NCI-H446 (cell line): ENCODE measurements around the gene MAP3K6.
"Not testable (repeated sequence)": the region's sequence is repeated elsewhere in the genome, so short reads cannot be mapped to it uniquely, and the experiment has no call there.

Experiments
- DNase-seq, 2 experiments: peaks; one replicate each; lab custom pipeline; 2025; lab: John Stamatoyannopoulos, UW

MAP3K6 gene, protein sequence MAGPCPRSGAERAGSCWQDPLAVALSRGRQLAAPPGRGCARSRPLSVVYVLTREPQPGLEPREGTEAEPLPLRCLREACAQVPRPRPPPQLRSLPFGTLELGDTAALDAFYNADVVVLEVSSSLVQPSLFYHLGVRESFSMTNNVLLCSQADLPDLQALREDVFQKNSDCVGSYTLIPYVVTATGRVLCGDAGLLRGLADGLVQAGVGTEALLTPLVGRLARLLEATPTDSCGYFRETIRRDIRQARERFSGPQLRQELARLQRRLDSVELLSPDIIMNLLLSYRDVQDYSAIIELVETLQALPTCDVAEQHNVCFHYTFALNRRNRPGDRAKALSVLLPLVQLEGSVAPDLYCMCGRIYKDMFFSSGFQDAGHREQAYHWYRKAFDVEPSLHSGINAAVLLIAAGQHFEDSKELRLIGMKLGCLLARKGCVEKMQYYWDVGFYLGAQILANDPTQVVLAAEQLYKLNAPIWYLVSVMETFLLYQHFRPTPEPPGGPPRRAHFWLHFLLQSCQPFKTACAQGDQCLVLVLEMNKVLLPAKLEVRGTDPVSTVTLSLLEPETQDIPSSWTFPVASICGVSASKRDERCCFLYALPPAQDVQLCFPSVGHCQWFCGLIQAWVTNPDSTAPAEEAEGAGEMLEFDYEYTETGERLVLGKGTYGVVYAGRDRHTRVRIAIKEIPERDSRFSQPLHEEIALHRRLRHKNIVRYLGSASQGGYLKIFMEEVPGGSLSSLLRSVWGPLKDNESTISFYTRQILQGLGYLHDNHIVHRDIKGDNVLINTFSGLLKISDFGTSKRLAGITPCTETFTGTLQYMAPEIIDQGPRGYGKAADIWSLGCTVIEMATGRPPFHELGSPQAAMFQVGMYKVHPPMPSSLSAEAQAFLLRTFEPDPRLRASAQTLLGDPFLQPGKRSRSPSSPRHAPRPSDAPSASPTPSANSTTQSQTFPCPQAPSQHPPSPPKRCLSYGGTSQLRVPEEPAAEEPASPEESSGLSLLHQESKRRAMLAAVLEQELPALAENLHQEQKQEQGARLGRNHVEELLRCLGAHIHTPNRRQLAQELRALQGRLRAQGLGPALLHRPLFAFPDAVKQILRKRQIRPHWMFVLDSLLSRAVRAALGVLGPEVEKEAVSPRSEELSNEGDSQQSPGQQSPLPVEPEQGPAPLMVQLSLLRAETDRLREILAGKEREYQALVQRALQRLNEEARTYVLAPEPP (N-terminal part only)

DNA sequence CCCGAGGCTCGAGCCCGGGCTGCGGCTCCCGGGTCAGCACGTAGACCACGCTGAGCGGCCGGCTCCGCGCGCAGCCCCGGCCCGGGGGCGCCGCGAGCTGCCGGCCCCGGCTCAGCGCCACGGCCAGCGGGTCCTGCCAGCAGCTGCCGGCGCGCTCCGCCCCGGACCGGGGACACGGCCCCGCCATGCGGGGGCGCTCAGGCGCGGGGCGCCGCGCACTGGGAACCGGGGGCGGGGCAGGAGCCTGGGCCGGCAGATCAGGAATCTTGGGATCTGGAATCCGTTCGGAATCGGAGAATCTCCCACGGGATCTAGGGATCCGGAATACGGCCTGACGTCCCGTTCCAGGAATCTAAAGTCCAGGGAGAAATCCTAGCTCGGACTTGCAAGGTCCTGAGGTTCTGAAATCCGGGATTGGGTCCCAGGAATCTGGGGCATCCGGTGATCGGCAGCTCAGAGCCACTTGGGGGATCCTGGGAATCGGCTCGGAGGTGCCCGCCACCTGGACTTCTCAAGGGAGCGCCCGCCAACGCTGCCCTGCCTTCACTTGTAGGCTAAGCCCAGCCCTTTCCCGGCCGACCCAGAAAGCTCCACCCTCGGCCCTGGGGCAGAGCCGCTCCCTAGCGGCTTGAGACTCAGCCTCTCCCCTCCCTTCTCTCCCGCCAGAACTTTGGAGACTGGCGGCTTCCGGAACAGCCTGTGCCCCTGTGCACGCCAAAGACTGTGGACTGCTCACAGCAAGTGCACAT is at the start of gene MAP3K6:
MAP3K6 (minus strand) TSS at position 551 of the 749 bp plus-strand sequence; CDS start at position 187, 364 bp downstream.
- DNase-seq = peak; percentile 46 to 87

DNA sequence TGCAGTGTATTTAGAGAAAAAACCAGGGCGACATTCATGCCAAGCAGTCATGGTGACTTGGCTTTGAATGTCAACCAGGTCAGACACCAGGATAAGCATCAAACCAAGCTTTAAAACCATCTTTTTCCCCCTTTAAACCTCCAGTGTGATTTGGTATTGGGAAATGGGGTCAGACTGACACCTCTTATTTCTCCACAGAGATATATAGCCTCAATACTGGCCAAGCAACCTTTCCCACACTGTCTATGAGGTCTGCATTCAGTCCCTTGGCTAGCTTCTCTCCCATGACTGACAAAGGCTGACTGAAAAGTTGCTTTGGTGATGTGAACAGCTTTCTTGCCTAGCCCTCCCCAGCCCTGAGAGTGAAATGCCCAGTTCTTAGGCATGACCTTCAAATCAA is 47.3 kb upstream of the MAP3K6 start:
- no peak for DNase-seq

DNA sequence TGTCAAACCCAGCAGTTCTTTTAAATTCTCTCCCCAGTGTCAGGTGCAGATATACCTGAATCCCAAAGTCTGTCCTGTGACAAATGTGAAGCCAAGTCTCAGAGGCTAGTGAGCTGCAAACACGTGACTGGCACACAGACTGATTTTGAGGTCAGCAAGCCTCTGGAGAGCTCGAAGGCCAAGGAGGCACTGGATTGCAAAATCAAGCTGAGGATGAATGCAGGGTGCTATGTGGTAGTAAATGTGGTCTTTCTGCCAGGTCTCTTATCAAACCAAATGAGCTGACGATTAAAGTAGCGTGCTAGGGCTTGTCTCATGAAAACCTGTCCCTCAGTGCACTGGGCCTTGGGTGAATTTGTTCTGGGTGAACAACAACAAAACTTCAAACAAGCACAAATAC is 46.2 kb upstream of the MAP3K6 start:
- DNase-seq = no peak

DNA sequence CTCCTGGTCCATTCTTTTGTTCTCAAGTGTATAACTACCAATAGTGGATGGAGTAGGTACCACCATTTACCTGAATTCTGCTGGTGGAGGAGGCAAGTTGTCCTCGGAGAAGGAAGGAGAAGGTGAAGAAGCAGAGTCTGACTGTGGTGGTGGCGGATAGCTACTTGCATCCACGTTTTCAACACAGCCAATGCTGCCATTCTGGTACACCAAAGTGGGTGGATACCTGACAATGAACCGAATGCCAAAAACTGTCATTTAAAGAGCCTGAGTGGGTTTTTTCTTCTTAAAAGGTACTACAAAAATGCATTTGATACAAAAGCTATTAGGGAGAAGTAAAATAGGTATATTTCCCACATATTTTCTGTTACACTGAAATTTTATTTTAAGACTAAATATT is 45.7 kb upstream of the MAP3K6 start:
- no peak for DNase-seq

DNA sequence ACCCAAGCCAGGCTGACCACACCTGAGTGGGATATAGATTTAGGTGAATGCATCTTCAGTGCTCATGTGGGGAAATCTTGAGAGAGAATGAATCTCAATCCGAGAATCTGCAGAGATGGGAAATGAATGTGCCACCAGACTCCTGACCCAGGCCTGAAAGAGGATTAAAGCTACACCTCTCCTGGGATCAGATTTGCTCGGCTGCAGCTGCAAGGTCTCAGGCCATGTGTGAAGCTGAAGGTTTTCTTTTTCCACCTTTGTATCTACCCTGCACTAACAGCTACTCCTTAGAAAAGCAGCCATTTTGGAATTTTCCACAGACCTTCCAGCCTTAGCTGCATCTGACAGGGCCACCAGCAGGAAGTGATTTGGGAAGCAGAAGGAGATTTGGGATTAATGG is 43.9 kb upstream of the MAP3K6 start:
- no peak for DNase-seq

DNA sequence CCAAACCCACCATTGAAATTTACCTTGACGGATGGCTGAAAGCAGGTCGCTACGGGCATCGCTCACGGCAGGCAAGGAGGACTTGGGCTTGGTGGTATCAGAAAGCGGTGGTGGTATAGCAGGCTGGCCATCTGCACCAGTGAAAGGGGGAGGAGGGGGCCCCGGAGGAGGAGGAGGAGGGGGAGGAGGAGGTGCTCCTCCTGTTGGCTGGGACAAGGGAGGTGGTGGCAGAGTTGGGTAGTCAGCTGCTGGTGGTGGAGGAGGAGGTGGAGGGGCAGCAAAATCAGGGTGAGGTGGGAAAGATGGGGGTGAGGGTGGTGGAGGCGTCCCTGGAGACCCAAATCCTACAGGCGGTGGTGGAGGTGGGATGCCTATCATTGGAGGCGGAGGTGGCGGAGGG is 42.9 kb upstream of the MAP3K6 start:
- DNase-seq = no peak

DNA sequence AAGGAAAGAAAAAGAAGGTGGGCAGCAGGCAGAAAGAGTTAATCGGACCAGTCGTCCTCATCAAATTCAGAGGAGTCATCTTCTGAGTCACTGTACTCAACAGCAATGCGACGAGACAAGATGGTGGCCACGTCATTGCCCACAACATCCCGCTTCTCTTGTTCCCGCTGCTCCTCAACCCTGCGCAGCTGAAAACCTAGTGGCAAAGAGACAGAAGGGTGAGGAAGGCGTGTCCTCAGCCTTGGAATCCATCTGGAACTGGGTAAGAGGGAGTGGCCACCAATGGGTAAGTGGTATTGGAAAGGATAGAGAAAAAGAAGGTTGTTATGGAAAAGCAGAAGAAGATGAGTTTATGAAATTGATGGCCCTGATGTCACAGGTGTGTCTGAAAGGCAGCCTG is 41.4 kb upstream of the MAP3K6 start:
- no peak for DNase-seq

DNA sequence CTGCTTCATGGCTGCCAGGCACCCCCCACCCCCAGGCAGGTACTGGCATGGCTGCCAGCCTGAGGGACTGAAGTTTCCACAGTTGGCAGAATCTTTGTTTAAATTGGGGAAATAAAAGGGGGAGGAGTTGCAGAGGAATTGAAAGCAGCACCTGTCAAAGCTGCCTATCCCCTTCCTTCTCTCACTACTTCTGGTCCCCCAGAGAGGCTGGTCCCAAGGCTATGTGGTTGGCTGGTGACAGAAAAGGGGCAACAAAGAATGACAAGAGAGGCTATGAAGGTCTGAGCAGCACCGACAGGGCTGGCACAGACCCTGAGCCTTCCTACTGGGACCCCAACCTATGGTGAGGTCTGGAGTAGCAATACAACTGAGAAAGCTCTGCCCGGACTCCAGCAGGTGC is 40.0 kb upstream of the MAP3K6 start:
- not testable (repeated sequence) for DNase-seq

DNA sequence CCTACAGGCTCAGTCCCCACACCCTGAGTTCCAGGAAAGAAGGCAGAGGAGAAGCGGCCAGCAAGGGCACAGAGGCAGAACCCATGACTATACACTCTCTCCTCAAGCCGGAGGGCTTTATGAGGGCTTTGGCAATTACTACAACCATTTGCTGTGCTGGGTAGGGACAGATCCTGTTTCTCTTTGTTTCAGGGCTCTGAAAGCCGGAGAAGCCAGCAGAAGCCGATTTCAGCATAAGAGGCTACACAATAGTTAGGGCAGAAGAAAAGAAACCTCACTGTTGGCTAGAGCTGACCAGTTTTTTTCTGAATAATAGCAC is 39.6 kb upstream of the MAP3K6 start:
- DNase-seq = no peak

DNA sequence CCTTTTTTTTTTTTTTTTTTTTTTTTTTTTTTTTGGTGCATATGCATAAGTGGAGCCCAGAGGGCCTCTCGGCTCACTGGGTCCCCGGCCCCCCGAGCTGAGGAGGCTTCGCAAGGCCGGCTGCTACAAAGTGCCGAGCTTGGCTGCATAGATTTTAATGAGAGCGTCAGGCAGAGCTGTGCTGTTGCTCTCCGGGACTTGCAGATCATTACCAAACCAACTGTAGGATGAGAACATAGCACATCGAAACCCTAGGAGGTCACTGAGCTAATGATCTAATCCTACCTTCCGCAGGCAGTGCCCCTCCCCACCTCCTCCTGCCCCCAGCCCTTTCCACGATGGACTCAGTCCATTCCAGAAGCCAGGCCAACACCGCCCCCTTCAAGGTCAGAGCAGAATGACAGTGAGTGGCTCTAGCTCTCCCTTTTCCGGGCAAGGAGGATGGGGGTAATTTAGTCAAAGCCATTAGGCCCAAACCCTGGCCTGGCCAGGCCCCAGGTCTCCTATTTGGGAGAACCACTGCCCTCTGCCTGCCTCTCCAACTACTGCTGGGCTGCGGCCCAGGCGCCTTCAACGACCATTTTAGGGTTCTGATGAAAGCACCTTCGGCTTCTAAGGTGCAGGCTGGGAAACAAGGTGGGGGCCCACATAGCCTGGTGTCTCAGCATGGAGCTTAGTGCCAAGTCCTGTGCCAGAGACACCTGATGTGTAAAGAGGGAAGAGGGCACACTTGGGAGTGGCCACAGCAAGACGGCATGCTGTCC is 39.0 kb upstream of the MAP3K6 start:
- not testable (repeated sequence) for DNase-seq

DNA sequence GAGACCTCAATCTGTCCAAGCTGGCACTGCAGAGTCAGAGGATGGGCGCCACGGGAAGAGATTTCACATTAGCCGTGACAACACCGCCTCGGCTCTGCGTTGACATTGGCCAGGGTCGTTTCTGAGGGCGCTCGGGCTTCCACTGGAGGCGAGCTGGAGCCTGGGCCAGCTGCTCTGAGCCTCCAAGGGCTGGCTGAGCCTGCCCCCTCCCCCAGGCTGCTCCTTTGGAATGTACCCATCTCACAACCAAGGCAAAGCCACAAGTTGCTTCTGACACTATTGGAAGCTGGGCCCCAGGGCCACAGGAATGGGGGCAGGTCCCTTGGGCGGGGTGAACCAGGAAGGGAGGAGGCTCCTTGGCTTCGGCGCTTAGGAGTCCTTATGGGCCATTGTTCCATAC is 38.3 kb upstream of the MAP3K6 start:
- DNase-seq = no peak

DNA sequence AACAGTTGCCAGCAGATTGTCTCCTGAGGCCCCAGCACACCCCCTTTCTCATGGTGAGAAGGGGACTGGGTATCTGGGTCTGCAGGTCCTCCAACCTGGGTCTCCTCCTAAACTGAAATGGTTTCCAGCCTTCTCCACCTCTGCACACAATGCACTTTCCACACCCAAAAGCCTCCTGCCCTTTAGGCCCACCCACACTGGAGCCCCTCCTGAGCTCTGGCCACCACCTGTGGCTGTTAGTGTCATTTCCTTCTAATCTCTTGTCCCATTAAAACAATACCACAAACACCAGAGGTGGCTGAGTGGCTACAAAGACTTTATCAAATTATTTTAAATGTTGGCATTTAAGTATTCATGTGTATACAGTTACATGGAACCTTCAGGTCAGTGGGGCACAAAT is 37.2 kb upstream of the MAP3K6 start:
- no peak for DNase-seq

DNA sequence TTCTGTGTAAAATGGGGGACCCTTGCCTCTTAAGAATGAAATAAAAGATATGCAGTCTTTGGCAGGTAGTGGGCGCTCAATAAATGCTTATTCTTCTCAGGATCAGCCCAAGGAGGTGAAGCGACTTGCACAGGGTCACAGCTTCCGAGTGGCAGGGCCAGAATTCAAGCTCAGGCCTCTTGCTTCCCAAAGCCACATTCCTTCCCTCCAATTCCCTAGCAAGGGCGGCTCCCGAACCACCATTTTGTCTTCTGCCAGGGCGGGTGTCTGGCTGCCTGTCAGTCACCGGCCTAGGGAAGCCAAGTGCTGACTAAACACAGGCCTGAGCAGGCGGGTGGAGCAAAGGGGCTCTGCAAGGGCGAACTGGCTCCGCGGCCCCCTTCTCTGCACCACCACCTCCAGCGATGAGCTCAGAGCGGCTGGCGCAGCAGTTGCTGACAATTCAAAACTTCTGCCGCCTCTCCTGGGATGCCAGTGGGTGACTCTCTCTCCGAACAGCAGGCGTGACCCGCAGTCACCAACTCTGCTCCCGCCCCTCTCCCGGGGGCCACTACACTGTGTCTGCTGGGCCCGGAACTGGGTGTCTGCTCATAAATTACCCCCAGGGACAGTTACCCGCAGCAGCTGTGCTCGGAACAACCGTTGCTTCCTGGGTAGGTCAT is 36.4 kb upstream of the MAP3K6 start:
- no peak for DNase-seq

DNA sequence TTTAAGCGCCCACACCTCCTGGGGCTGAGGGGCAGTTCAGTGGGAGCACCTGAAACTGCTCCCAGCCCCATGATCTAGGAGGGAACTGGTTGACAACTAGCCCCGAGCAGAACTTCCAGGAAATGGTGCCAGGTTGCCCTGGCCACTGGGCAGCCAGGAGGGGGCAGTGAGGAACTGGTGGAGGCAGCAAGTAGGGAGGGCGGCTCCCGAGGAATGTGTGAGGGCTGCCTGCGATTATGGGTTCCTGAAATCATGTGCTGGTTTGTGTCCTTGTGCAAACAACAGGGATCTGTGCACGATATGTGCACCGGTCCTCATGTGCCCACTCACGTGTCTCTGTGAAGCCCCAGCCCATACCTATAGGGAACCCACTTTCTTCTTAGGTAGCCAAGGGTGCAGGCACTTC is 35.6 kb upstream of the MAP3K6 start:
- no peak for DNase-seq

DNA sequence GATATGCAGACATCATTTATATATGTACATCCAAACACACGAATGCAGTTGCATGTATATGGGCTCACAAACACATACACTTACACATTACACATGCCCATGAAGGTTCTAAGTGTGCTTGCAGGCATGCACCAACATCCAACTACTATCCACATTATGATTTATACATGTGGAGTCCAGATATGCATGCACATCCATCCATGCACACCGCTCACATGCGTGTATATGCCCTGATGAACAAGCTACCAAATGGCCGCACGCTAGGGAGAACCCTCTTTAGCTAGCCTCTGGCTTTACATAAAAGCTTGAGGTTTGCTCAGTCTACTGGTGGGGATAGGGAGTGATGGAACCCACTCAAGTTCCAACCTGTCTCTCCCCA is 34.2 kb upstream of the MAP3K6 start:
- no peak for DNase-seq

DNA sequence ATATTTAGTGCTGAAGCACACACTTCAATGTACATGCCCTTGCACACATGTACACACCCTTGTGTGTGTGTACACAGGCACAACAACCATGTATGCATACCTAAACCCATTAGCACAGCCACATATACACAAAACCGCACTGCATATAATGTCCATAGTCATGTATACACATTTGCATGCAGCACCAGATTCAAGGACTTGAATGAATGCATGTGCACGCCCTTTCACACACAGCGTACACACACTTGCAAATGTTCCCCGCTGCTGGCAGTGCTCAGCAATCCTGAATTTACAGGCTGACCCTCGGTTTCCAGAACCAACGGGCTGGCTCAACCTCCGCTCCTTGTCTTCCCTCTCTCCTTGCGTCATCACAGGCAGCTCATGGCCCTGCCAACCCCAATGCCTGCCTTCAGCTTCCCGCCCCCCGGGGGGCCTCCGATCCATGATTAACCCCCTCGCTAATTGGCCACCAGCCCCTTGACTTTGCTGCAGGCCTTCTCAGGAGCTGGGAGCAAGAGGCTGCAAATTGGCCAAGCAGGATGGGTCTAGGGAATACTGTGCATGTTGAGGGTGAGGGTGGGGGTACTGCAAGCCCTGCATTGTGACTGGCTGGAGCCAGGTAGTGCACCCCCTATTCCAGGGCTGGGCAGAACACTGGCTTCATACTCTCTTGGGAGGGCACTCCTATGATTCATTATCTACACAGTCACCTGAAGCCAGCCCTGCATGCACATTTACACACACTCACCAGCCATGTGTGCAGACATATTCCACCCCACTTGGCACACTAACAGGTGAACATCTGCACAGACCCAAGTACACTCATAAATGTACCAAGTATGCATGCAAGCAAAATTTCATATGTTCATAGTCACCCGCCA is 33.6 kb upstream of the MAP3K6 start:
- no peak for DNase-seq

DNA sequence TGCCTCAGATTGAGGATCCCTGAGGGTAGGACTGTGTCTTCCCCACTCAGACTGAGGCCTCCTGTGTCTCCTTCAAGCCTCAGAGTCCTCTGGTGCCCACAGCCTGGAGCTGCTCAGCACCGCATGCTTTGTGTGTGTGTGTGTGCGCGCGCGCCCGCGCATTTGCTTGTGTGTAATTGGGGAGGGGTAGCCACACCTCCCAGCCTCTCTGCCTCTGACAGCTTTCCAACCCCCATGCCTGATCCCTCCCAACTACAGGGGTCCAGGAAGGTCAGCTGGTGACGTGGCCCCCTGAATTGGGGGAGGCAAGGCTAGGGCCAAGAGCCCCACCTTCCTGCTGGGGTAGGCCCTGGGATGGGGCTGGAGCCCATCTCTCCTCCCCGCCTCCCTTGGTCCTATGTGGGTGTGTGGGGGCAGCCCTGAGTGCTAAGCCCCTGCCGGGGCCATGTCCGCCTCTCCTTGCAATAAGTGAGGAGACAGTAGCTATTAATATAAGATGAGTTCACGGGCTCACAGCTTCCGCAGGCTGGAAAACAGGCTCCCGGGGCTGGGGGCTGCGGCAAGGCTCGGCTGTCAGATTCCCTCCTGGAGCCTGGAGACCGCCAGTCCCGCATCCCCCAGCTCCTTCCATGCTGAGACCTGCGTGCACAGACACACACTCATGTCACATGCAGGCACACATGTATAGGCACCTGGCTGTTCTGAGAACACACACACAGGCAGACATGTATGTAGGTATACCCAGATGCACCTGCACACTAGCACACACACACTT is 32.7 kb upstream of the MAP3K6 start:
- no peak for DNase-seq

DNA sequence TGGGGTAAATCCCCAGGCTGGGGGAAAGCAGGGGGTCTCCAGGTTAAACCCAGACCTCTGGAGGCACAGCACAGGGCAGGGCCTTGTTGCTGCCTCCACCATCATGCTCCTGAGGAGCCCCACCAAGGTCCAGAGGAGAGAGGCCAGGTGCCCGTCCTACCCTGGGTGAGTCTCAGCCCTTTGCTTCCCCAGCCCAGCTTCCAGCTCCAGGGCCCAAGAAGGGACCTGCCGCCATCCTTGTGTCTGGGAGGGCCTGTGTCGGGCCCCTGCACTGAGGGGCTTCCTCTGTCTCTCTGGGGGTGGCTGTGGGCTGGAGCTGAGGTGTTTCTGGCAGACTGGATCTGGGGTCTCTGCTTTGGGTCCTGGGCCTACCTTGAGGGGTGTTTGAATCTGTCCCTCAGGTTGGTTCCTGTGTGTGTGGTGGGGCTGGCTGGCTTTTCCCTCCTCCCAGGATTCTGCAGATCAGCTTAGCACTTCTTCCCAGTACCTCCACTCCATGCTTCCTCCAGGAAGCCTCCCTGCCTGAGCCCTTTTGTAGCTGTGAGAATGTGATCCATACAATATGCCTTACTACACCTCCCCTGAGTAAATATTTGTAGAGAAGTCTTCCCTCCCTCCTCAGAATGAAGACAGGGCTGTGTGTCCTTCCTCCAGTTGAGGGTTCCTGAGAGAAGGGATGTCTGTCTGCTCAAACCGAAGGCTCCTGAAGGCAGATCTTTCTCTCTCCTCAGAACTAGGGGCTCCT is 31.8 kb upstream of the MAP3K6 start:
- DNase-seq = no peak
